ENCODE data around the gene LINGO4. TPM values are rescaled to one million over a fixed set of nuclear protein-coding genes. Genes with fewer than 3 reads are reported as not detected.

The LINGO4 gene
- total RNA-seq, 1 donor from 2014 or later, result 0.31 TPM

GRCh38 chr1:151814426-151814825 is 9.2 kb upstream of the LINGO4 start:
- DNase-seq (ENCODE audit: low spot score), result no peak

- DNase-seq (ENCODE audit: low spot score), result no peak
Measured at GRCh38 chr1:151813271-151813977, 8.2 kb upstream of the LINGO4 start.

GRCh38 chr1:151811181-151811580 is 6.0 kb upstream of the LINGO4 start:
- DNase-seq (ENCODE audit: low spot score), result no peak

GRCh38 chr1:151809985-151810556 is 4.9 kb upstream of the LINGO4 start:
- DNase-seq (ENCODE audit: low spot score), result no peak

- DNase-seq (ENCODE audit: low spot score), result no peak
Measured at GRCh38 chr1:151809290-151809984, 4.2 kb upstream of the LINGO4 start.

- no peak for DNase-seq (ENCODE audit: low spot score)
Measured at GRCh38 chr1:151807766-151808165, 2.5 kb upstream of the LINGO4 start.

- no peak for DNase-seq (ENCODE audit: low spot score)
Measured at GRCh38 chr1:151807131-151807530, 1.9 kb upstream of the LINGO4 start.

- no peak for DNase-seq (ENCODE audit: low spot score)
Measured at GRCh38 chr1:151806170-151806569, 951 bp upstream of the LINGO4 start.

GRCh38 chr1:151803915-151804314 is 1.3 kb downstream of the LINGO4 start:
- no peak for DNase-seq (ENCODE audit: low spot score)

- no peak for DNase-seq (ENCODE audit: low spot score)
Measured at GRCh38 chr1:151803164-151803563, 2.1 kb downstream of the LINGO4 start.

- no peak for DNase-seq (ENCODE audit: low spot score)
Measured at GRCh38 chr1:151802372-151802771, 2.8 kb downstream of the LINGO4 start.

GRCh38 chr1:151801846-151802245 is 3.4 kb downstream of the LINGO4 start:
- DNase-seq (ENCODE audit: low spot score), result no peak

GRCh38 chr1:151801310-151801820 is 3.9 kb downstream of the LINGO4 start:
- DNase-seq (ENCODE audit: low spot score), result no peak

- no peak for DNase-seq (ENCODE audit: low spot score)
Measured at GRCh38 chr1:151800830-151801229, 4.4 kb downstream of the LINGO4 start.

GRCh38 chr1:151799179-151800022 is 5.8 kb downstream of the LINGO4 start:
- DNase-seq (ENCODE audit: low spot score), result no peak

GRCh38 chr1:151798571-151798970 is 6.6 kb downstream of the LINGO4 start:
- no peak for DNase-seq (ENCODE audit: low spot score)

- no peak for DNase-seq (ENCODE audit: low spot score)
Measured at GRCh38 chr1:151790940-151791651, 14.1 kb downstream of the LINGO4 start.

- DNase-seq (ENCODE audit: low spot score), result peak; percentile 99
Measured at GRCh38 chr1:151790071-151790939, 14.9 kb downstream of the LINGO4 start, which contains the start of gene TDRKH. Gene TDRKH (minus strand): TSS chr1:151790500. CDS start chr1:151783022, 7,478 bp downstream.

- DNase-seq (ENCODE audit: low spot score), result no peak
Measured at GRCh38 chr1:151787689-151788088, 17.5 kb downstream of the LINGO4 start.

- no peak for DNase-seq (ENCODE audit: low spot score)
Measured at GRCh38 chr1:151783796-151784195, 21.4 kb downstream of the LINGO4 start.
